ENCODE measurements around the gene CGB7. TPM values are rescaled to one million over a fixed set of nuclear protein-coding genes. Genes with fewer than 3 reads are reported as not detected.

Gene CGB7
- total and polyA plus RNA-seq, 2 experiments from 2014 or later = 0.32 to 0.97 TPM

- TF ChIP-seq, protein P1, sequence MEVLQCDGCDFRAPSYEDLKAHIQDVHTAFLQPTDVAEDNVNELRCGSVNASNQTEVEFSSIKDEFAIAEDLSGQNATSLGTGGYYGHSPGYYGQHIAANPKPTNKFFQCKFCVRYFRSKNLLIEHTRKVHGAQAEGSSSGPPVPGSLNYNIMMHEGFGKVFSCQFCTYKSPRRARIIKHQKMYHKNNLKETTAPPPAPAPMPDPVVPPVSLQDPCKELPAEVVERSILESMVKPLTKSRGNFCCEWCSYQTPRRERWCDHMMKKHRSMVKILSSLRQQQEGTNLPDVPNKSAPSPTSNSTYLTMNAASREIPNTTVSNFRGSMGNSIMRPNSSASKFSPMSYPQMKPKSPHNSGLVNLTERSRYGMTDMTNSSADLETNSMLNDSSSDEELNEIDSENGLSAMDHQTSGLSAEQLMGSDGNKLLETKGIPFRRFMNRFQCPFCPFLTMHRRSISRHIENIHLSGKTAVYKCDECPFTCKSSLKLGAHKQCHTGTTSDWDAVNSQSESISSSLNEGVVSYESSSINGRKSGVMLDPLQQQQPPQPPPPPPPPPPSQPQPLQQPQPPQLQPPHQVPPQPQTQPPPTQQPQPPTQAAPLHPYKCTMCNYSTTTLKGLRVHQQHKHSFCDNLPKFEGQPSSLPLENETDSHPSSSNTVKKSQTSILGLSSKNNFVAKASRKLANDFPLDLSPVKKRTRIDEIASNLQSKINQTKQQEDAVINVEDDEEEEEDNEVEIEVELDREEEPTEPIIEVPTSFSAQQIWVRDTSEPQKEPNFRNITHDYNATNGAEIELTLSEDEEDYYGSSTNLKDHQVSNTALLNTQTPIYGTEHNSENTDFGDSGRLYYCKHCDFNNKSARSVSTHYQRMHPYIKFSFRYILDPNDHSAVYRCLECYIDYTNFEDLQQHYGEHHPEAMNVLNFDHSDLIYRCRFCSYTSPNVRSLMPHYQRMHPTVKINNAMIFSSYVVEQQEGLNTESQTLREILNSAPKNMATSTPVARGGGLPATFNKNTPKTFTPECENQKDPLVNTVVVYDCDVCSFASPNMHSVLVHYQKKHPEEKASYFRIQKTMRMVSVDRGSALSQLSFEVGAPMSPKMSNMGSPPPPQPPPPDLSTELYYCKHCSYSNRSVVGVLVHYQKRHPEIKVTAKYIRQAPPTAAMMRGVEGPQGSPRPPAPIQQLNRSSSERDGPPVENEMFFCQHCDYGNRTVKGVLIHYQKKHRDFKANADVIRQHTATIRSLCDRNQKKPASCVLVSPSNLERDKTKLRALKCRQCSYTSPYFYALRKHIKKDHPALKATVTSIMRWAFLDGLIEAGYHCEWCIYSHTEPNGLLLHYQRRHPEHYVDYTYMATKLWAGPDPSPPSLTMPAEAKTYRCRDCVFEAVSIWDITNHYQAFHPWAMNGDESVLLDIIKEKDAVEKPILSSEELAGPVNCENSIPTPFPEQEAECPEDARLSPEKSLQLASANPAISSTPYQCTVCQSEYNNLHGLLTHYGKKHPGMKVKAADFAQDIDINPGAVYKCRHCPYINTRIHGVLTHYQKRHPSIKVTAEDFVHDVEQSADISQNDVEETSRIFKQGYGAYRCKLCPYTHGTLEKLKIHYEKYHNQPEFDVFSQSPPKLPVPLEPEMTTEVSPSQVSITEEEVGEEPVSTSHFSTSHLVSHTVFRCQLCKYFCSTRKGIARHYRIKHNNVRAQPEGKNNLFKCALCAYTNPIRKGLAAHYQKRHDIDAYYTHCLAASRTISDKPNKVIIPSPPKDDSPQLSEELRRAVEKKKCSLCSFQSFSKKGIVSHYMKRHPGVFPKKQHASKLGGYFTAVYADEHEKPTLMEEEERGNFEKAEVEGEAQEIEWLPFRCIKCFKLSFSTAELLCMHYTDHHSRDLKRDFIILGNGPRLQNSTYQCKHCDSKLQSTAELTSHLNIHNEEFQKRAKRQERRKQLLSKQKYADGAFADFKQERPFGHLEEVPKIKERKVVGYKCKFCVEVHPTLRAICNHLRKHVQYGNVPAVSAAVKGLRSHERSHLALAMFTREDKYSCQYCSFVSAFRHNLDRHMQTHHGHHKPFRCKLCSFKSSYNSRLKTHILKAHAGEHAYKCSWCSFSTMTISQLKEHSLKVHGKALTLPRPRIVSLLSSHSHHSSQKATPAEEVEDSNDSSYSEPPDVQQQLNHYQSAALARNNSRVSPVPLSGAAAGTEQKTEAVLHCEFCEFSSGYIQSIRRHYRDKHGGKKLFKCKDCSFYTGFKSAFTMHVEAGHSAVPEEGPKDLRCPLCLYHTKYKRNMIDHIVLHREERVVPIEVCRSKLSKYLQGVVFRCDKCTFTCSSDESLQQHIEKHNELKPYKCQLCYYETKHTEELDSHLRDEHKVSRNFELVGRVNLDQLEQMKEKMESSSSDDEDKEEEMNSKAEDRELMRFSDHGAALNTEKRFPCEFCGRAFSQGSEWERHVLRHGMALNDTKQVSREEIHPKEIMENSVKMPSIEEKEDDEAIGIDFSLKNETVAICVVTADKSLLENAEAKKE (CRISPR knock-in tag; IDR thresholded peaks at IDR 0.05) = no peak
- TF ChIP-seq ZNF331 (CRISPR knock-in tag; IDR thresholded peaks at IDR 0.05; ENCODE audit: low read depth) = no peak
- TF ChIP-seq STAT1 (IDR thresholded peaks at IDR 0.05; ENCODE audit: unreplicated experiment) = no peak
- TF ChIP-seq, protein P2, sequence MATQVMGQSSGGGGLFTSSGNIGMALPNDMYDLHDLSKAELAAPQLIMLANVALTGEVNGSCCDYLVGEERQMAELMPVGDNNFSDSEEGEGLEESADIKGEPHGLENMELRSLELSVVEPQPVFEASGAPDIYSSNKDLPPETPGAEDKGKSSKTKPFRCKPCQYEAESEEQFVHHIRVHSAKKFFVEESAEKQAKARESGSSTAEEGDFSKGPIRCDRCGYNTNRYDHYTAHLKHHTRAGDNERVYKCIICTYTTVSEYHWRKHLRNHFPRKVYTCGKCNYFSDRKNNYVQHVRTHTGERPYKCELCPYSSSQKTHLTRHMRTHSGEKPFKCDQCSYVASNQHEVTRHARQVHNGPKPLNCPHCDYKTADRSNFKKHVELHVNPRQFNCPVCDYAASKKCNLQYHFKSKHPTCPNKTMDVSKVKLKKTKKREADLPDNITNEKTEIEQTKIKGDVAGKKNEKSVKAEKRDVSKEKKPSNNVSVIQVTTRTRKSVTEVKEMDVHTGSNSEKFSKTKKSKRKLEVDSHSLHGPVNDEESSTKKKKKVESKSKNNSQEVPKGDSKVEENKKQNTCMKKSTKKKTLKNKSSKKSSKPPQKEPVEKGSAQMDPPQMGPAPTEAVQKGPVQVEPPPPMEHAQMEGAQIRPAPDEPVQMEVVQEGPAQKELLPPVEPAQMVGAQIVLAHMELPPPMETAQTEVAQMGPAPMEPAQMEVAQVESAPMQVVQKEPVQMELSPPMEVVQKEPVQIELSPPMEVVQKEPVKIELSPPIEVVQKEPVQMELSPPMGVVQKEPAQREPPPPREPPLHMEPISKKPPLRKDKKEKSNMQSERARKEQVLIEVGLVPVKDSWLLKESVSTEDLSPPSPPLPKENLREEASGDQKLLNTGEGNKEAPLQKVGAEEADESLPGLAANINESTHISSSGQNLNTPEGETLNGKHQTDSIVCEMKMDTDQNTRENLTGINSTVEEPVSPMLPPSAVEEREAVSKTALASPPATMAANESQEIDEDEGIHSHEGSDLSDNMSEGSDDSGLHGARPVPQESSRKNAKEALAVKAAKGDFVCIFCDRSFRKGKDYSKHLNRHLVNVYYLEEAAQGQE (IDR thresholded peaks at IDR 0.05; ENCODE audit: unreplicated experiment) = no peak
- no peak for TF ChIP-seq POLR2AphosphoS5 (IDR thresholded peaks at IDR 0.05; ENCODE audit: low read depth)
- TF ChIP-seq, protein P3, sequence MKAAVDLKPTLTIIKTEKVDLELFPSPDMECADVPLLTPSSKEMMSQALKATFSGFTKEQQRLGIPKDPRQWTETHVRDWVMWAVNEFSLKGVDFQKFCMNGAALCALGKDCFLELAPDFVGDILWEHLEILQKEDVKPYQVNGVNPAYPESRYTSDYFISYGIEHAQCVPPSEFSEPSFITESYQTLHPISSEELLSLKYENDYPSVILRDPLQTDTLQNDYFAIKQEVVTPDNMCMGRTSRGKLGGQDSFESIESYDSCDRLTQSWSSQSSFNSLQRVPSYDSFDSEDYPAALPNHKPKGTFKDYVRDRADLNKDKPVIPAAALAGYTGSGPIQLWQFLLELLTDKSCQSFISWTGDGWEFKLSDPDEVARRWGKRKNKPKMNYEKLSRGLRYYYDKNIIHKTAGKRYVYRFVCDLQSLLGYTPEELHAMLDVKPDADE (IDR thresholded peaks at IDR 0.05) = no peak
- no peak for TF ChIP-seq ZNF114 (CRISPR knock-in tag; IDR thresholded peaks at IDR 0.05)
- TF ChIP-seq EZH2 (IDR thresholded peaks at IDR 0.05; ENCODE audit: low read depth, unreplicated experiment) = no peak
Measured at GRCh38 chr19:49009828-49010227, 47.7 kb downstream of the CGB7 start (continued).

Data from GM23338 (cell line).